ENCODE measurements around the gene FUT7. TPM values are rescaled to one million over a fixed set of nuclear protein-coding genes. Genes with fewer than 3 reads are reported as not detected.
"Not testable (repeated sequence)": the region's sequence is repeated elsewhere in the genome, so short reads cannot be mapped to it uniquely, and the experiment has no call there.

FUT7 gene
- total RNA-seq, 1 donor from 2014 or later, result 0.13 TPM

- no peak for TF ChIP-seq CTCF (IDR thresholded peaks at IDR 0.05)
- Mint-ChIP-seq H3K36me3 (ENCODE audit: unreplicated experiment) (no peaks in the 10 kb centered on the region), H3K27me3 (ENCODE audit: unreplicated experiment) (no peaks in the 10 kb centered on the region), H3K9me3 (ENCODE audit: unreplicated experiment) (no peaks in the 10 kb centered on the region), H3K27ac (ENCODE audit: unreplicated experiment) (no peak overlapping the region), H3K4me1 (ENCODE audit: unreplicated experiment) (peaks cover 4% of the 10 kb centered on the region), H3K4me3 (ENCODE audit: unreplicated experiment) (no peak overlapping the region)
- DNase-seq (ENCODE audit: extremely low spot score, unreplicated experiment), result no peak
These were observed 33.6 kb upstream of the FUT7 start for GRCh38 chr9:137065336-137065967.

DNA sequence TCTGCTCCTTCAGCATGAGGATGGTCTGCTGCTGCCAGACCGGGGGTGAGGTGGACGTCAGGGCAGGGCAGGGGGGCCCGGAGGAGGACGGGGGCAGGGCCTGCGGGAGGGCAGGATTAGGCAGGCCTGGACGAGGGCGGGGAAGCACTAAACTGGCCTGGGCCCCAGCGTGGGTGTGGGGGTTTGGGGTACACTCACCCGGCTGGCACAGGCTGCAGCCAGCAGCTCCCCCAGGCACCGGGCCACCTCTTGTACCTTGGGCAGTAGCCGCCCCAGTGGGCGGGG lies 32.9 kb upstream of the FUT7 start:
- DNase-seq (ENCODE audit: extremely low spot score, unreplicated experiment), result no peak
- no peak for TF ChIP-seq CTCF (IDR thresholded peaks at IDR 0.05)
- Mint-ChIP-seq H3K9me3 (ENCODE audit: unreplicated experiment) (no peaks in the 10 kb centered on the region), H3K4me3 (ENCODE audit: unreplicated experiment) (no peak overlapping the region), H3K27ac (ENCODE audit: unreplicated experiment) (no peak overlapping the region), H3K27me3 (ENCODE audit: unreplicated experiment) (no peaks in the 10 kb centered on the region), H3K4me1 (ENCODE audit: unreplicated experiment) (peaks cover 3% of the 10 kb centered on the region), H3K36me3 (ENCODE audit: unreplicated experiment) (no peaks in the 10 kb centered on the region)

- peak; percentile 91 for TF ChIP-seq CTCF (IDR thresholded peaks at IDR 0.05)
- Mint-ChIP-seq H3K4me3 (ENCODE audit: unreplicated experiment) (no peak overlapping the region), H3K36me3 (ENCODE audit: unreplicated experiment) (no peaks in the 10 kb centered on the region), H3K27ac (ENCODE audit: unreplicated experiment) (no peak overlapping the region), H3K4me1 (ENCODE audit: unreplicated experiment) (peaks cover 3% of the 10 kb centered on the region), H3K27me3 (ENCODE audit: unreplicated experiment) (no peaks in the 10 kb centered on the region), H3K9me3 (ENCODE audit: unreplicated experiment) (no peaks in the 10 kb centered on the region)
- DNase-seq (ENCODE audit: extremely low spot score, unreplicated experiment), result no peak
These were observed 32.4 kb upstream of the FUT7 start for GRCh38 chr9:137064027-137064879.

DNA sequence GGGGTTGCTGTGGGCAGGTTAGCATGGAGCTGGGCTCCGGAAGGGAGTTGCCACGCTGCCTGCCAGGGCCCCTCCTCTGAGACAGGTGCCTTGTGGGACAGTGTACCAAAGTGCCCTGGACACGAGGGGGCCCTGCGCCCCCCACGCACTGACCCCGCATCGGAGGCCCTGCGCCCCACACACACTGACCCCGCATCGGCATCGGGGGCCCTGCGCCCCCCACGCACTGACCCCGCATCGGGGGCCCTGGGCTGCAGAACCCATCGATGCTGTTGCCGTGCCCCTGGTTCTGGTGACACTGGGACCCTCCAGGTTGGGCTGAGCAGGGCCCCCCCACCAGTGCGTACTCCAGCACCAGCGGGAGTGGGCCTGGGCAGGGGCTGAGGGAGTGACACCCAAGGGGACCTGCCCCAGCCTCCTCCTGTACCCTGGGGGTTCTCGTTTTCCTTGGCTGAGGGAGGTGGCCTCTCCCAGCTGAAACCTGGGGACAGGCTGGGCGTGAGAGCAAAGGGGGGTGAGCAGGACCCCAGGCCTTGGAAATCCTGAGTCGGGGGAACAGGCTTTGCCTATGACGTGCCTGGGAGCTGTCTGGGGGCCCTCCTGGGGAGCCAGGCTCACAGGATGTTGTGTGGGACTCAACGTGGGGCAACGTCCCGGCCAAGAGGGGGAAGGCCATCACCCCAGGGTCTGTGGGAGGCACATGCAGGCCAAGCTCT lies 31.6 kb upstream of the FUT7 start:
- H3K27ac Mint-ChIP-seq (ENCODE audit: unreplicated experiment), result no peak overlapping the region
- no peaks in the 10 kb centered on the region for H3K27me3 Mint-ChIP-seq (ENCODE audit: unreplicated experiment)
- TF ChIP-seq CTCF (IDR thresholded peaks at IDR 0.05), result no peak
- no peak for DNase-seq (ENCODE audit: extremely low spot score, unreplicated experiment)
- peaks cover 3% of the 10 kb centered on the region for H3K4me1 Mint-ChIP-seq (ENCODE audit: unreplicated experiment)
- no peaks in the 10 kb centered on the region for H3K36me3 Mint-ChIP-seq (ENCODE audit: unreplicated experiment)
- no peak overlapping the region for H3K4me3 Mint-ChIP-seq (ENCODE audit: unreplicated experiment)
- H3K9me3 Mint-ChIP-seq (ENCODE audit: unreplicated experiment), result no peaks in the 10 kb centered on the region

- not testable (repeated sequence) for H3K4me1 Mint-ChIP-seq (ENCODE audit: unreplicated experiment); H3K27me3 Mint-ChIP-seq (ENCODE audit: unreplicated experiment); H3K36me3 Mint-ChIP-seq (ENCODE audit: unreplicated experiment); H3K4me3 Mint-ChIP-seq (ENCODE audit: unreplicated experiment); H3K27ac Mint-ChIP-seq (ENCODE audit: unreplicated experiment); DNase-seq (ENCODE audit: extremely low spot score, unreplicated experiment); H3K9me3 Mint-ChIP-seq (ENCODE audit: unreplicated experiment)
These were observed 30.9 kb upstream of the FUT7 start for GRCh38 chr9:137062798-137063197.
